Nephron (organoid): ENCODE data around the gene TNFRSF8.
A peak's percentile ranks its signal among the peaks of the same experiment; 100 is the strongest.

ENCODE experiments used
- H3K27ac Mint-ChIP-seq, 3 experiments: 2 replicates each; pipeline ENCODE4 v1.8.0; 2020; ENCODE audit warnings: mixed read lengths in 3 of 3, mild to moderate bottlenecking in 2 of 3, moderate library complexity in 1 of 3
- H3K27me3 Mint-ChIP-seq: 2 replicates; pipeline ENCODE4 v1.8.0; 2021; ENCODE audit warnings: low read depth, mild to moderate bottlenecking, moderate library complexity, mixed read lengths
- H3K36me3 Mint-ChIP-seq: 2 replicates; pipeline ENCODE4 v1.8.0; 2020; ENCODE audit warnings: low read depth, mixed read lengths
- H3K4me1 Mint-ChIP-seq: 2 replicates; pipeline ENCODE4 v1.8.0; 2020; ENCODE audit warnings: mixed read lengths
- H3K4me3 Mint-ChIP-seq, 3 experiments: 2 replicates each; pipeline ENCODE4 v1.8.0; 2020; ENCODE audit warnings: mild to moderate bottlenecking in 3 of 3, mixed read lengths in 3 of 3, moderate library complexity in 2 of 3
- H3K9me3 Mint-ChIP-seq: 2 replicates; pipeline ENCODE4 v1.8.0; 2020; ENCODE audit warnings: mixed read lengths
- CTCF ChIP-seq, 3 experiments: fragments of 200-600 bp; sonication (generic); IDR thresholded peaks; one replicate each; pipeline ENCODE4 v1.5.0; 2021; ENCODE audit warnings: antibody characterized with exemption in 3 of 3; ENCODE audit not compliant: unreplicated experiment in 3 of 3

The TNFRSF8 gene

GRCh38 chr1:12052997-12053686 lies 10.0 kb upstream of the TNFRSF8 start:
- Mint-ChIP-seq H3K27me3 (peaks cover 11% of the 10 kb centered on the region), H3K4me1 (peaks cover 19% of the 10 kb centered on the region), H3K9me3 (no peaks in the 10 kb centered on the region), H3K4me3 (peak overlapping the region in 1 of 3 experiments; percentile 17), H3K27ac (peak overlapping the region in 2 of 3 experiments; percentile 66 to 85), H3K36me3 (no peaks in the 10 kb centered on the region)
- no peak for TF ChIP-seq CTCF (IDR thresholded peaks at IDR 0.05; ENCODE audit: unreplicated experiment in 3 of 3)

GRCh38 chr1:12053752-12054548 lies 9.2 kb upstream of the TNFRSF8 start:
- H3K4me1 Mint-ChIP-seq: peaks cover 19% of the 10 kb centered on the region

GRCh38 chr1:12055259-12055658 lies 7.8 kb upstream of the TNFRSF8 start:
- H3K4me3 Mint-ChIP-seq: no peak overlapping the region
- peaks cover 3% of the 10 kb centered on the region for H3K36me3 Mint-ChIP-seq
- H3K9me3 Mint-ChIP-seq: peaks cover 5% of the 10 kb centered on the region
- peaks cover 23% of the 10 kb centered on the region for H3K27me3 Mint-ChIP-seq
- TF ChIP-seq CTCF (IDR thresholded peaks at IDR 0.05; ENCODE audit: unreplicated experiment in 3 of 3): no peak
- peaks cover 19% of the 10 kb centered on the region for H3K4me1 Mint-ChIP-seq
- no peak overlapping the region for H3K27ac Mint-ChIP-seq

More at GRCh38 chr1:12053752-12054548, 9.2 kb upstream of the TNFRSF8 start:
- no peak for TF ChIP-seq CTCF (IDR thresholded peaks at IDR 0.05; ENCODE audit: unreplicated experiment in 3 of 3)
- Mint-ChIP-seq H3K36me3 (no peaks in the 10 kb centered on the region), H3K9me3 (no peaks in the 10 kb centered on the region), H3K27ac (peak overlapping the region in 2 of 3 experiments; percentile 53 to 60), H3K4me3 (no peak overlapping the region), H3K27me3 (peaks cover 11% of the 10 kb centered on the region)

GRCh38 chr1:12056331-12056841 lies 6.7 kb upstream of the TNFRSF8 start:
- H3K36me3 Mint-ChIP-seq: peaks cover 3% of the 10 kb centered on the region
- H3K27ac Mint-ChIP-seq: no peak overlapping the region
- H3K4me1 Mint-ChIP-seq: peaks cover 19% of the 10 kb centered on the region
- peaks cover 26% of the 10 kb centered on the region for H3K27me3 Mint-ChIP-seq
- no peak overlapping the region for H3K4me3 Mint-ChIP-seq
- peaks cover 7% of the 10 kb centered on the region for H3K9me3 Mint-ChIP-seq
- no peak for TF ChIP-seq CTCF (IDR thresholded peaks at IDR 0.05; ENCODE audit: unreplicated experiment in 3 of 3)

- peaks cover 8% of the 10 kb centered on the region for H3K9me3 Mint-ChIP-seq
- peaks cover 36% of the 10 kb centered on the region for H3K27me3 Mint-ChIP-seq
- no peak for TF ChIP-seq CTCF (IDR thresholded peaks at IDR 0.05; ENCODE audit: unreplicated experiment in 3 of 3)
- H3K4me1 Mint-ChIP-seq: peaks cover 11% of the 10 kb centered on the region
- no peak overlapping the region for H3K27ac Mint-ChIP-seq
- peaks cover 3% of the 10 kb centered on the region for H3K36me3 Mint-ChIP-seq
- H3K4me3 Mint-ChIP-seq: no peak overlapping the region
Observed at GRCh38 chr1:12057382-12057781, 5.7 kb upstream of the TNFRSF8 start.
